ENCODE results near the gene CACNA1S.

- TF ChIP-seq CTCF (IDR thresholded peaks at IDR 0.05; ENCODE audit: insufficient read depth, low read length, poor library complexity, severe bottlenecking) = no peak
- no peak for TF ChIP-seq EZH2phosphoT487 (conservative IDR thresholded peaks at IDR 0.05; ENCODE audit: low read length)
Observed at GRCh38 chr1:201062511-201063091, 49.6 kb downstream of the CACNA1S start.
